Measurements from ENCODE around the gene KDM5C.

DNA sequence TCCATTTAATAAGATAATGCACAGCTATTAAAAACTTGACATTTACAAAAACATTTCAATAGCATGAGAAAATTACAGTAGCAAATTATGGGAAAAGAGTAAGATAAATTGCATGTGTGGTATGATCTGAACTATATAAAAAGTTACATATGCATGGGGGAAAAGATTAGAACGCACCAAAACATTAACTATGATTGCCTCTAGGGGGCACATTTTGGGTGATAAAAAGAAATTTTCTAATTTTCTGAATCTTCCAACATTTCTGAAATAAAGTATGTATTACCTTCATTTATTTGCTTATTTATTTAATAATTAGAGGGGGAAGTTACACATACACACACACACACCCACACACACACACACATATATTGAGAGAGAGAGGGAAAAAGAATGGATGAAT lies 19.6 kb upstream of the KDM5C start:
- TF ChIP-seq NR3C1 (CRISPR knock-in tag; conservative IDR thresholded peaks at IDR 0.05; ENCODE audit: low read depth) = no peak
- no peak for TF ChIP-seq PREB (CRISPR knock-in tag; IDR thresholded peaks at IDR 0.05; ENCODE audit: borderline replicate concordance)
- TF ChIP-seq, protein P1, sequence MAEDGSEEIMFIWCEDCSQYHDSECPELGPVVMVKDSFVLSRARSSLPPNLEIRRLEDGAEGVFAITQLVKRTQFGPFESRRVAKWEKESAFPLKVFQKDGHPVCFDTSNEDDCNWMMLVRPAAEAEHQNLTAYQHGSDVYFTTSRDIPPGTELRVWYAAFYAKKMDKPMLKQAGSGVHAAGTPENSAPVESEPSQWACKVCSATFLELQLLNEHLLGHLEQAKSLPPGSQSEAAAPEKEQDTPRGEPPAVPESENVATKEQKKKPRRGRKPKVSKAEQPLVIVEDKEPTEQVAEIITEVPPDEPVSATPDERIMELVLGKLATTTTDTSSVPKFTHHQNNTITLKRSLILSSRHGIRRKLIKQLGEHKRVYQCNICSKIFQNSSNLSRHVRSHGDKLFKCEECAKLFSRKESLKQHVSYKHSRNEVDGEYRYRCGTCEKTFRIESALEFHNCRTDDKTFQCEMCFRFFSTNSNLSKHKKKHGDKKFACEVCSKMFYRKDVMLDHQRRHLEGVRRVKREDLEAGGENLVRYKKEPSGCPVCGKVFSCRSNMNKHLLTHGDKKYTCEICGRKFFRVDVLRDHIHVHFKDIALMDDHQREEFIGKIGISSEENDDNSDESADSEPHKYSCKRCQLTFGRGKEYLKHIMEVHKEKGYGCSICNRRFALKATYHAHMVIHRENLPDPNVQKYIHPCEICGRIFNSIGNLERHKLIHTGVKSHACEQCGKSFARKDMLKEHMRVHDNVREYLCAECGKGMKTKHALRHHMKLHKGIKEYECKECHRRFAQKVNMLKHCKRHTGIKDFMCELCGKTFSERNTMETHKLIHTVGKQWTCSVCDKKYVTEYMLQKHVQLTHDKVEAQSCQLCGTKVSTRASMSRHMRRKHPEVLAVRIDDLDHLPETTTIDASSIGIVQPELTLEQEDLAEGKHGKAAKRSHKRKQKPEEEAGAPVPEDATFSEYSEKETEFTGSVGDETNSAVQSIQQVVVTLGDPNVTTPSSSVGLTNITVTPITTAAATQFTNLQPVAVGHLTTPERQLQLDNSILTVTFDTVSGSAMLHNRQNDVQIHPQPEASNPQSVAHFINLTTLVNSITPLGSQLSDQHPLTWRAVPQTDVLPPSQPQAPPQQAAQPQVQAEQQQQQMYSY (CRISPR knock-in tag; IDR thresholded peaks at IDR 0.05) = no peak
- TF ChIP-seq, protein P2, sequence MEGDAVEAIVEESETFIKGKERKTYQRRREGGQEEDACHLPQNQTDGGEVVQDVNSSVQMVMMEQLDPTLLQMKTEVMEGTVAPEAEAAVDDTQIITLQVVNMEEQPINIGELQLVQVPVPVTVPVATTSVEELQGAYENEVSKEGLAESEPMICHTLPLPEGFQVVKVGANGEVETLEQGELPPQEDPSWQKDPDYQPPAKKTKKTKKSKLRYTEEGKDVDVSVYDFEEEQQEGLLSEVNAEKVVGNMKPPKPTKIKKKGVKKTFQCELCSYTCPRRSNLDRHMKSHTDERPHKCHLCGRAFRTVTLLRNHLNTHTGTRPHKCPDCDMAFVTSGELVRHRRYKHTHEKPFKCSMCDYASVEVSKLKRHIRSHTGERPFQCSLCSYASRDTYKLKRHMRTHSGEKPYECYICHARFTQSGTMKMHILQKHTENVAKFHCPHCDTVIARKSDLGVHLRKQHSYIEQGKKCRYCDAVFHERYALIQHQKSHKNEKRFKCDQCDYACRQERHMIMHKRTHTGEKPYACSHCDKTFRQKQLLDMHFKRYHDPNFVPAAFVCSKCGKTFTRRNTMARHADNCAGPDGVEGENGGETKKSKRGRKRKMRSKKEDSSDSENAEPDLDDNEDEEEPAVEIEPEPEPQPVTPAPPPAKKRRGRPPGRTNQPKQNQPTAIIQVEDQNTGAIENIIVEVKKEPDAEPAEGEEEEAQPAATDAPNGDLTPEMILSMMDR (IDR thresholded peaks at IDR 0.05) = no peak
- no peak for TF ChIP-seq AFF4 (CRISPR knock-in tag; IDR thresholded peaks at IDR 0.05; ENCODE audit: borderline replicate concordance)
- TF ChIP-seq ETV6 (CRISPR knock-in tag; IDR thresholded peaks at IDR 0.05) = no peak
- no peak for TF ChIP-seq ZNF281 (CRISPR knock-in tag; IDR thresholded peaks at IDR 0.05)
- no peak for TF ChIP-seq SP1 (CRISPR knock-in tag; conservative IDR thresholded peaks at IDR 0.05)
- TF ChIP-seq, protein P3, sequence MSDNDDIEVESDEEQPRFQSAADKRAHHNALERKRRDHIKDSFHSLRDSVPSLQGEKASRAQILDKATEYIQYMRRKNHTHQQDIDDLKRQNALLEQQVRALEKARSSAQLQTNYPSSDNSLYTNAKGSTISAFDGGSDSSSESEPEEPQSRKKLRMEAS (CRISPR knock-in tag; IDR thresholded peaks at IDR 0.05) = no peak
- TF ChIP-seq CREB1 (CRISPR knock-in tag; IDR thresholded peaks at IDR 0.05) = no peak
- no peak for TF ChIP-seq NFATC4 (CRISPR knock-in tag; IDR thresholded peaks at IDR 0.05)

All from WTC11 (cell line).